ENCODE results near the gene CD53.

DNA sequence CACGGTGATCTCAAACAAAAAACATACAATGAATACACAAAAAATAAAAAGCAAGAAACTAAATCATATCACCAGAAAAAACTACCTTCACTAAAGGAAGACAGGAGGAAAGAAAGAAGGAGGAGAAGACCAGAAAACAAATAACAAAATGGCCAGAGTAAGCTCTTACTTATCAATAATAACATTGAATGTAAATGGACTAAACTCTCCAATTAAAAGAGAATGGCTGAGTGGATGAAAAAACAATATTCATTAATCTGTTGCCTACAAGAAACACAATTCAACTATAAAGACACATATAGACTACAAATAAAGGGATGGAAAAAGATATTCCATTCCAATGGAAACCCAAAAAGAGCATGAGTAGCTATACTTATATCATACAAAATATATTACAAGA, 63.6 kb downstream of the CD53 start:
- TF ChIP-seq POLR2A (IDR thresholded peaks at IDR 0.05) = no peak
- TF ChIP-seq, protein P1, sequence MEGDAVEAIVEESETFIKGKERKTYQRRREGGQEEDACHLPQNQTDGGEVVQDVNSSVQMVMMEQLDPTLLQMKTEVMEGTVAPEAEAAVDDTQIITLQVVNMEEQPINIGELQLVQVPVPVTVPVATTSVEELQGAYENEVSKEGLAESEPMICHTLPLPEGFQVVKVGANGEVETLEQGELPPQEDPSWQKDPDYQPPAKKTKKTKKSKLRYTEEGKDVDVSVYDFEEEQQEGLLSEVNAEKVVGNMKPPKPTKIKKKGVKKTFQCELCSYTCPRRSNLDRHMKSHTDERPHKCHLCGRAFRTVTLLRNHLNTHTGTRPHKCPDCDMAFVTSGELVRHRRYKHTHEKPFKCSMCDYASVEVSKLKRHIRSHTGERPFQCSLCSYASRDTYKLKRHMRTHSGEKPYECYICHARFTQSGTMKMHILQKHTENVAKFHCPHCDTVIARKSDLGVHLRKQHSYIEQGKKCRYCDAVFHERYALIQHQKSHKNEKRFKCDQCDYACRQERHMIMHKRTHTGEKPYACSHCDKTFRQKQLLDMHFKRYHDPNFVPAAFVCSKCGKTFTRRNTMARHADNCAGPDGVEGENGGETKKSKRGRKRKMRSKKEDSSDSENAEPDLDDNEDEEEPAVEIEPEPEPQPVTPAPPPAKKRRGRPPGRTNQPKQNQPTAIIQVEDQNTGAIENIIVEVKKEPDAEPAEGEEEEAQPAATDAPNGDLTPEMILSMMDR (IDR thresholded peaks at IDR 0.05) = no peak
- no peak for TF ChIP-seq POLR2AphosphoS5 (IDR thresholded peaks at IDR 0.05; ENCODE audit: insufficient read depth in 1 of 2, low read depth in 1 of 2)

All from vagina (tissue), 2 donors.